Measurements from ENCODE around the gene KIAA1549.

DNA sequence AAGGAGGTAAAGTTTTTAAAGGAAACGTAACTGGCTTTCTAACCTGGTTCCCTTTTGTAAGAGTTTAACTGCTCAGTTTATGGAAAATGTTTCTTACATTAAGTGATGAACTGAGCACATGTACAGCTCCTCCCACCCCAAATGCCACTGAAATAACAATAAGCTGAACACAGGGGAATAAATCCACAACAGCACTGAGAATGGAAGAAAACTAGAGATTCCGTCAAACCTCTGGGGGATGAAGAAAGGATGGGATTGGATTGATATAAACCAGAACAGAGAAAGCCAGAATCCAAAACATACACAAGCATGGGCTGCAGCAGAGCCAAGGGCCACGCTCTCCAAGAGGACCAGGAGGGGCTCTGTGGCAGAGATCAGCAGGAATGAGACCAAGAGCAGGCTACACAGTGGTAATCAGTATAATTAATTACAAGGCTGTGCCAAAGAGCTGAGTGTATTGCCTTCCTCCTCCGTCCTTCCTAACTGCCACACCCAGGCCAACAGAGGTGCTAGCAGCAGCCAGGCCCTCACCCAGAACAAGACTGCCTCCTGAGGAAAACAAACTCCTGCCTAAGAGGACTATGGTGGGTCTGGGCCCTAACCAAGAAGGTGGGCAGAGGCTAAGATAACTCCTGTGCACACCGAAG lies 73.9 kb downstream of the KIAA1549 start:
- TF ChIP-seq, protein P1, sequence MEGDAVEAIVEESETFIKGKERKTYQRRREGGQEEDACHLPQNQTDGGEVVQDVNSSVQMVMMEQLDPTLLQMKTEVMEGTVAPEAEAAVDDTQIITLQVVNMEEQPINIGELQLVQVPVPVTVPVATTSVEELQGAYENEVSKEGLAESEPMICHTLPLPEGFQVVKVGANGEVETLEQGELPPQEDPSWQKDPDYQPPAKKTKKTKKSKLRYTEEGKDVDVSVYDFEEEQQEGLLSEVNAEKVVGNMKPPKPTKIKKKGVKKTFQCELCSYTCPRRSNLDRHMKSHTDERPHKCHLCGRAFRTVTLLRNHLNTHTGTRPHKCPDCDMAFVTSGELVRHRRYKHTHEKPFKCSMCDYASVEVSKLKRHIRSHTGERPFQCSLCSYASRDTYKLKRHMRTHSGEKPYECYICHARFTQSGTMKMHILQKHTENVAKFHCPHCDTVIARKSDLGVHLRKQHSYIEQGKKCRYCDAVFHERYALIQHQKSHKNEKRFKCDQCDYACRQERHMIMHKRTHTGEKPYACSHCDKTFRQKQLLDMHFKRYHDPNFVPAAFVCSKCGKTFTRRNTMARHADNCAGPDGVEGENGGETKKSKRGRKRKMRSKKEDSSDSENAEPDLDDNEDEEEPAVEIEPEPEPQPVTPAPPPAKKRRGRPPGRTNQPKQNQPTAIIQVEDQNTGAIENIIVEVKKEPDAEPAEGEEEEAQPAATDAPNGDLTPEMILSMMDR (IDR thresholded peaks at IDR 0.05 in 2 of 3, conservative IDR thresholded peaks at IDR 0.05 in 1 of 3; ENCODE audit: insufficient read depth in 2 of 3, low read depth in 1 of 3, low read length in 3 of 3): no peak
- TF ChIP-seq SMAD2 (IDR thresholded peaks at IDR 0.05; ENCODE audit: low read depth, low read length): no peak
- TF ChIP-seq, protein P2, sequence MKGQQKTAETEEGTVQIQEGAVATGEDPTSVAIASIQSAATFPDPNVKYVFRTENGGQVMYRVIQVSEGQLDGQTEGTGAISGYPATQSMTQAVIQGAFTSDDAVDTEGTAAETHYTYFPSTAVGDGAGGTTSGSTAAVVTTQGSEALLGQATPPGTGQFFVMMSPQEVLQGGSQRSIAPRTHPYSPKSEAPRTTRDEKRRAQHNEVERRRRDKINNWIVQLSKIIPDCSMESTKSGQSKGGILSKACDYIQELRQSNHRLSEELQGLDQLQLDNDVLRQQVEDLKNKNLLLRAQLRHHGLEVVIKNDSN (CRISPR knock-in tag; IDR thresholded peaks at IDR 0.05): no peak
- no peak for TF ChIP-seq PCBP2 (IDR thresholded peaks at IDR 0.05; ENCODE audit: low read depth, low read length, poor library complexity, severe bottlenecking)
- TF ChIP-seq, protein P3, sequence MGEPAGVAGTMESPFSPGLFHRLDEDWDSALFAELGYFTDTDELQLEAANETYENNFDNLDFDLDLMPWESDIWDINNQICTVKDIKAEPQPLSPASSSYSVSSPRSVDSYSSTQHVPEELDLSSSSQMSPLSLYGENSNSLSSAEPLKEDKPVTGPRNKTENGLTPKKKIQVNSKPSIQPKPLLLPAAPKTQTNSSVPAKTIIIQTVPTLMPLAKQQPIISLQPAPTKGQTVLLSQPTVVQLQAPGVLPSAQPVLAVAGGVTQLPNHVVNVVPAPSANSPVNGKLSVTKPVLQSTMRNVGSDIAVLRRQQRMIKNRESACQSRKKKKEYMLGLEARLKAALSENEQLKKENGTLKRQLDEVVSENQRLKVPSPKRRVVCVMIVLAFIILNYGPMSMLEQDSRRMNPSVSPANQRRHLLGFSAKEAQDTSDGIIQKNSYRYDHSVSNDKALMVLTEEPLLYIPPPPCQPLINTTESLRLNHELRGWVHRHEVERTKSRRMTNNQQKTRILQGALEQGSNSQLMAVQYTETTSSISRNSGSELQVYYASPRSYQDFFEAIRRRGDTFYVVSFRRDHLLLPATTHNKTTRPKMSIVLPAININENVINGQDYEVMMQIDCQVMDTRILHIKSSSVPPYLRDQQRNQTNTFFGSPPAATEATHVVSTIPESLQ (CRISPR knock-in tag; IDR thresholded peaks at IDR 0.05): no peak
- TF ChIP-seq SAFB2 (IDR thresholded peaks at IDR 0.05; ENCODE audit: borderline replicate concordance, low read depth, low read length, severe bottlenecking): no peak
- no peak for TF ChIP-seq FOXM1 (IDR thresholded peaks at IDR 0.05; ENCODE audit: low read depth)
- no peak for TF ChIP-seq FOXM1 (CRISPR knock-in tag; IDR thresholded peaks at IDR 0.05; ENCODE audit: low read depth)
- no peak for TF ChIP-seq ZNF263 (CRISPR knock-in tag; IDR thresholded peaks at IDR 0.05; ENCODE audit: borderline replicate concordance)
- TF ChIP-seq, protein P4, sequence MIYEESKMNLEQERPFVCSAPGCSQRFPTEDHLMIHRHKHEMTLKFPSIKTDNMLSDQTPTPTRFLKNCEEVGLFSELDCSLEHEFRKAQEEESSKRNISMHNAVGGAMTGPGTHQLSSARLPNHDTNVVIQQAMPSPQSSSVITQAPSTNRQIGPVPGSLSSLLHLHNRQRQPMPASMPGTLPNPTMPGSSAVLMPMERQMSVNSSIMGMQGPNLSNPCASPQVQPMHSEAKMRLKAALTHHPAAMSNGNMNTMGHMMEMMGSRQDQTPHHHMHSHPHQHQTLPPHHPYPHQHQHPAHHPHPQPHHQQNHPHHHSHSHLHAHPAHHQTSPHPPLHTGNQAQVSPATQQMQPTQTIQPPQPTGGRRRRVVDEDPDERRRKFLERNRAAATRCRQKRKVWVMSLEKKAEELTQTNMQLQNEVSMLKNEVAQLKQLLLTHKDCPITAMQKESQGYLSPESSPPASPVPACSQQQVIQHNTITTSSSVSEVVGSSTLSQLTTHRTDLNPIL (CRISPR knock-in tag; IDR thresholded peaks at IDR 0.05): no peak
- TF ChIP-seq, protein P5, sequence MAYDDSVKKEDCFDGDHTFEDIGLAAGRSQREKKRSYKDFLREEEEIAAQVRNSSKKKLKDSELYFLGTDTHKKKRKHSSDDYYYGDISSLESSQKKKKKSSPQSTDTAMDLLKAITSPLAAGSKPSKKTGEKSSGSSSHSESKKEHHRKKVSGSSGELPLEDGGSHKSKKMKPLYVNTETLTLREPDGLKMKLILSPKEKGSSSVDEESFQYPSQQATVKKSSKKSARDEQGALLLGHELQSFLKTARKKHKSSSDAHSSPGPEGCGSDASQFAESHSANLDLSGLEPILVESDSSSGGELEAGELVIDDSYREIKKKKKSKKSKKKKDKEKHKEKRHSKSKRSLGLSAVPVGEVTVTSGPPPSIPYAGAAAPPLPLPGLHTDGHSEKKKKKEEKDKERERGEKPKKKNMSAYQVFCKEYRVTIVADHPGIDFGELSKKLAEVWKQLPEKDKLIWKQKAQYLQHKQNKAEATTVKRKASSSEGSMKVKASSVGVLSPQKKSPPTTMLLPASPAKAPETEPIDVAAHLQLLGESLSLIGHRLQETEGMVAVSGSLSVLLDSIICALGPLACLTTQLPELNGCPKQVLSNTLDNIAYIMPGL (CRISPR knock-in tag; IDR thresholded peaks at IDR 0.05): no peak
